GM19324 (cell line): ENCODE results near the gene PEX14.

ENCODE experiments used
- ATAC-seq: cut with Tn5 transposase; IDR thresholded peaks from one replicate; pipeline ENCODE4 v1.9.1; 2021; ENCODE audit warnings: mild to moderate bottlenecking, moderate library complexity; ENCODE audit not compliant: unreplicated experiment, low FRiP score

PEX14 gene

DNA sequence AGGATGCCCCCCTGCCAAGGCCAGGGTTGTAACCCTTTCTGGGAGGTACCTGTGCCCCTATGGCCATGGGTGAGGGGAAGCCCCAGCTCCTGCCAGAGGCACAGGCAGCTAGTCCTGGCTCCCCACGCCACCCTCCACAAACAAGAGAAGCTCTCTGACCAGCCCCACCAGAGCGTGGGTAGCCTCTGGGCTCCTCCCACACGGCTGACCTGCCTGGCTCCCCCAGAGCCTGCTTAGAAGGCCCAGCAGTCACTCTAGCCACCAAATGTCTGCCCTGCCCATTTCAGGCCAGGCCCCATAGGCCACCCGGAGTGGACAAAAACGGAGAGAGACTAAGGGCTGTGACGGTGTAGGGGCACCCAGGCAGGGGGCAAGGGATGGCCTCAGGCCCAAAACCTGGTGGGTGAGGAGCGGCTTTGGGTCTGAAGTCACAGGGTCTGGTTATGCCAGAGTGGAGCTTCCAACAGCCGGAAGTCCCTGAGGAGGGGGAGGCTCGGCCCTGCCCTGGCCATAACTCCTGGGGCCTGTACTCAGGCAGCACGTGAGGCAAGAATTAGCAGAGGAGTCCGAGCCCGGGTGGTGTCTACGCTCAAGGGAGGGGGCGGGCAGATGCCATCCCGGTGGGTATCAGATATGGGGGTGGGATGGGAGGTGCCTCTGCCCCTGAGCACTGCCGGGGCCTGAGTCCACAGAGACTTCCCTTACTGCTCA, 166.2 kb downstream of the PEX14 start:
- no peak for ATAC-seq

GRCh38 chr1:10641976-10642375, 167.2 kb downstream of the PEX14 start:
- no peak for ATAC-seq

DNA sequence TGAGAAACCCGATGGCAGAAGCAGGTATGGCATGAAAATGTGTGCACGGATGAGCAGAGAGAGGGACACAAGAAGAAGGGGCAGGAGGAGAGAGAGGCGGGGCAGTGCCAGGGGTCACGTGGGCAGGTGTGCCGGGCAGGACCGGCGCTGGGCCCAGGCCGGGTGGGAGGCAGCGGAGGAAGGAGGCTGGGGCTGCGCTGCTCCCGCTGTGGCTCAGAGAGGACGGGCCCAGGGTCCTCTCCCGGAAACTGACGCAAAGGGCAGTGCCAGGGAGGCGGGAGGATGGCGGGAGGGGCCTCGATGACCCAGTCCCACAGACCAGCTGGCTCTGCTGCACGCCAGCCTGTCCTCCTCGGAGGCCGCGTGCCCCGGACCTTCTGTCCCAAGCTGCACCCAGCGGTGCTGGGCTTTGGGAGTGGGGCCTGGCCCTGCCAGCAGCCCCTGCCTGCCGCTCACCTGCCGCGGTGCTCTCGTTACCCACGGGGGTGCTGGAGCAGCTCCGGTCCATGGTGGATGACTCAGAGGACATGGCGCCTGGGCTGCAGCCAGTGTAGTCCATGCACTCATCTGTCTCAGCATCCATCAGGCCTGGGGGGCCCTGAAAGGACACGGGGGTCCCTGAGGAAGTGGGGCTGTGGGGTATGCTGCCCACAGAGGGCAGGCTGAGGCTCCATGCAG, 167.8 kb downstream of the PEX14 start:
- no peak for ATAC-seq

GRCh38 chr1:10643607-10644306, 169.0 kb downstream of the PEX14 start:
- no peak for ATAC-seq

- no peak for ATAC-seq
These were observed 169.8 kb downstream of the PEX14 start for GRCh38 chr1:10644307-10645128.

DNA sequence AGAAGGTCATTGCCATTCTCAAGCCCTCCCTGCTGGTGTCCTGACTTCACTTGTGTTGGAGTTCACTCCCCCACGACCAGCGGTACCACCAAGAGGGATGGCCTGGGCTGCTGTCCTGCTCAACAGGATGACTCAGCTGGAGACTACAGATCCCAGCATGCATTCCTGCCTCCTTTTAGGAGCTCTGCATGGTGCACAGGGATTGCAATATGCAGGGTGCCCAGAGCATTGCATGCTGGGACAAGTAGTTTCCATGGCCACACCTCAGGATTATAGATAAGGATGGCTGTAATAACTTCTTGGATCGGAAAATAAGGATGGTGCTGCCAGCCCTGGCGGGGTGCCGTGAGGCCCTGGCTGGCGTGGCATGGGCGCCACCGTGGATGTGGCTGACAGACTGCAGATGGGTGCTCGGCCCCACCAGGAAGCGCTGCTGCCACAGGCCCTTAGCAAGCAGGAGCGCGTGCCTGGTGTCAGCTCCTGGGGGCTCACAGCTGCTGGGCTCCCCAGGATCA, 171.7 kb downstream of the PEX14 start:
- no peak for ATAC-seq

DNA sequence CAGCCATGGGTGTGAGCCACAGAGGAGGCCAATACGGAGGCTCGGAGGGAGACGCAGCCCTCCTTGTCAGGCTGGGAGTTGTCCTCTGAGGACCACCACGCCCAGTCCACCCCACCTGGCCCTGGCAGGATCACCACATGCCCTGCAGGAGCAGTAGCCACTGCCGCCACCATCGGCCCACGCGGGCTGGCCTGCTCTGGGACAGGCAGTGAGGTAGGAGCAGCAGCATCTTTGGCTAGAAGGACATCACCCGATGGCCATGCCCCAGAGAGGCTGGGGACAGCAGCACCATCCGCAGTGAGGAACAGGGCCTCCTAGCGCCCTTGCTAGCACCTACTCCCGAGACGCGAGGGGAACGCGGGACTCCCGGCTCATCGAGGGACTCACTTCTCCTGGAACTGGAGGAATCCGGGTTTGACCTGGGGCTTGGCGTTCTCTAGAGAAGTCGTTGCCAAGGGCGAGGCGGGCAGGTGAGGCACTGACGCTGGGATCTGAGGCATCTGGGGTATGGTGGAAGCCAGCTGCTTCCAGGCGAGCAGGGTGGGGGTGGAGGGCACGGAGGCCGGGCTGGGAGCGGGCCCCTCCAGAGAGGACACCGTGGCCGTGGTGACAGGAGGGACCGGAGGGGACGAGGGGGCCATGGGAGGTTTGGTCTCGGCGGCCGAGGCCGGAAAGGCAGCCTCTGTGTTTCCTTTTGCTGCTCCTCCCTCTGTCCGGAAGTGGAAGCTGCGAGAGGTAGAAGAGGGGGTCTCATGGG, 172.8 kb downstream of the PEX14 start:
- ATAC-seq = no peak

GRCh38 chr1:10648689-10649516, 174.2 kb downstream of the PEX14 start:
- ATAC-seq = no peak

GRCh38 chr1:10649517-10650201, 174.9 kb downstream of the PEX14 start:
- ATAC-seq = no peak

DNA sequence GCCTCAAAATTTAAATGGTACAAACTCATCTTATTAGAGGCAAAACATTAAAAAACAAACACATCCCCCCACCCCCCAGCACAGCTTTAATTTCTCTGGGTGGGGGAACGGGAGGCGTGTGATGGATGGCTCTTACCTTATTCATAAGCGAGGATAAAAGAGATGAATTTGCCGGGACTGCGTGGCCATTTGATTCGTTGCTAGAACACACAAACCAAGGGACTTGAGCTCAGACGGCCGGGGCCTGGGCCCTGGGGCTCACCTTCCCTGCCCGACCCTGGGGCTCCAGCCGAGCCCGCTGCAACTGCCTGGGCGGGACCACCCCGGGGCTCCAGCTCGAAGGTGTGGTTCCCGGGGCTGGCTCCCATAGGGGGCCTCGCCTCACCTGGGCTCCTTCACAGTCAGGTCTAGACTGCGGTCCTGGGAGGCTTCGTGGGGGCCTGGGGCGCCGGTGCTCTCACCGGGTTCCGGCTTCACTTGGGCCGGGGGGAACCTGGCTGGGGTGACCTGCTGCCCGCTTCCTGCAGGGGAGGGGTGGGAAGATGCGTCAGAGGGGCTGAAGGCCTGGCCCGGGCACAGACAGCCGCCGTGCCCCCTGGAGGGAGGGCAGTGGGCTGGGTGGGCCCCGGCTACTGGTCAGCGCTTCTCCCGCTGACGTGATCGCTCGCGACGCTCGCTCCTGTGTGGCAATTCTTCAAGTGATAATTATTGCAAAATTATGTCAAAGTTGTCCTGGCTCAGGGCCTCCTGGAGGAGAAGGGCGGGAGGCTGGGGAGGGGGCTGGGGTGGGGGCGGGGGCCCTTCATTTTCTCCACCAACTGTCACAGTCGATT, 176.0 kb downstream of the PEX14 start:
- no peak for ATAC-seq

GRCh38 chr1:10651389-10651766, 176.6 kb downstream of the PEX14 start:
- ATAC-seq = no peak

- ATAC-seq = no peak
These were observed 177.0 kb downstream of the PEX14 start for GRCh38 chr1:10651793-10652192.

DNA sequence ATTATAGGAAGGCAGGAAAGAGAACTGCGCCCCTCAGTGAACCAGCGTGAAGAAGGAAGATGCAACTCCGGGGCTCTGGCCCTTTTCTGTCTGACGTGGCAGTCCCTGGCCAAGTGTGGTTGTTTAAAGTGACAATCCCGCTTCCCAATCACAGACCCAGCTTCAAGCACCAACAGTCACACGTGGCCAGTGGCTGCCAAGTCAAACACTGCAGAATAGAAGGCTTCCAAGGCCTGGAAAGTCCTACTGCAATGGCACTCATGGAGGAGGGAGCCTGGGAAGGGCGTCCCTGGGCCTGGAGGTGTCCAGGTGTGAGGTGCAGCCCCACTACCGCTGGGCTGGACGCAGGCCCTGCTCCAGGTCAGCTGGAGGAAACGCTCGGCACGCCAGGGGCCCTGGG, 177.9 kb downstream of the PEX14 start:
- no peak for ATAC-seq

GRCh38 chr1:10653370-10654125, 178.8 kb downstream of the PEX14 start:
- no peak for ATAC-seq

DNA sequence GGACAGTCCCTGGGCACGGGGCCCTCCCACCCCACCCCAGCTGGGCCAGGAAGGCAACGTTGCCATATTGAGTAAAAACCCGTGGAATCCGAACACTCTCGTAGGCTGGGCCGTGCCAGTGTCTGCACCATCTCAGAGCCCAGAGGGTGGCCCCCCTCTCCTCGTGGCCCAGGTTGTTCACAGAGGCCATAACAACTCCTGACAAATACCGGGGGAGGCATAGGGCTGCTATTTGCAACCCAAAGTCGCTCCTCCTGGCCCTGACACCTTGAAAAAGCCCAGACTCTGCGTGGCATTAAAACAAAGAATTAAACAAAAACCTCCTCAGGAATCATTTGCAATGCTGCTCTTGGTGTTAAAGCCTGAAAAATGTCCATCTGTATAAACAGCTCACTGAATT, 180.3 kb downstream of the PEX14 start:
- no peak for ATAC-seq

- no peak for ATAC-seq
These were observed 181.7 kb downstream of the PEX14 start for GRCh38 chr1:10656431-10656830.
